IPS-18a (cell line): ENCODE measurements around the gene ZNF681.
"Not testable (repeated sequence)": the region's sequence is repeated elsewhere in the genome, so short reads cannot be mapped to it uniquely, and the experiment has no call there.

Source experiments
- H3K27ac ChIP-seq: one replicate; pipeline ENCODE4 v1.5.1; 2013; ENCODE audit warnings: low read length
- H3K27me3 ChIP-seq: one replicate; pipeline ENCODE4 v1.6.1; 2013; ENCODE audit warnings: mild to moderate bottlenecking, low read length; ENCODE audit not compliant: control insufficient read depth, insufficient read depth
- H3K36me3 ChIP-seq: one replicate; pipeline ENCODE4 v1.6.1; 2013; ENCODE audit warnings: low read depth, low read length; ENCODE audit not compliant: control insufficient read depth
- H3K4me1 ChIP-seq: one replicate; pipeline ENCODE4 v1.6.1; 2013; ENCODE audit warnings: low read depth, low read length; ENCODE audit not compliant: control insufficient read depth
- H3K4me3 ChIP-seq: one replicate; pipeline ENCODE4 v1.5.1; 2013; ENCODE audit warnings: low read length
- H3K9ac ChIP-seq: one replicate; pipeline ENCODE4 v1.6.1; 2013; ENCODE audit warnings: mild to moderate bottlenecking, low read length, moderate library complexity
- H3K9me3 ChIP-seq: one replicate; pipeline ENCODE4 v1.6.1; 2013; ENCODE audit warnings: low read depth, low read length; ENCODE audit not compliant: control insufficient read depth

The ZNF681 gene

GRCh38 chr19:23772675-23773063 is 14.0 kb upstream of the ZNF681 start:
- no peaks in the 10 kb centered on the region for H3K36me3 ChIP-seq
- no peak overlapping the region for H3K27ac ChIP-seq
- no peak overlapping the region for H3K9ac ChIP-seq
- H3K4me1 ChIP-seq: no peaks in the 10 kb centered on the region
- H3K9me3 ChIP-seq: peaks cover 75% of the 10 kb centered on the region
- no peaks in the 10 kb centered on the region for H3K27me3 ChIP-seq
- no peak overlapping the region for H3K4me3 ChIP-seq

GRCh38 chr19:23771761-23772674 is 13.3 kb upstream of the ZNF681 start:
- H3K4me1 ChIP-seq: no peaks in the 10 kb centered on the region
- no peak overlapping the region for H3K4me3 ChIP-seq
- peaks cover 73% of the 10 kb centered on the region for H3K9me3 ChIP-seq
- no peak overlapping the region for H3K9ac ChIP-seq
- no peaks in the 10 kb centered on the region for H3K36me3 ChIP-seq
- H3K27ac ChIP-seq: no peak overlapping the region
- no peaks in the 10 kb centered on the region for H3K27me3 ChIP-seq

GRCh38 chr19:23771316-23771715 is 12.6 kb upstream of the ZNF681 start:
- peaks cover 66% of the 10 kb centered on the region for H3K9me3 ChIP-seq
- no peak overlapping the region for H3K4me3 ChIP-seq
- no peak overlapping the region for H3K27ac ChIP-seq
- H3K36me3 ChIP-seq: no peaks in the 10 kb centered on the region
- H3K4me1 ChIP-seq: no peaks in the 10 kb centered on the region
- no peaks in the 10 kb centered on the region for H3K27me3 ChIP-seq
- no peak overlapping the region for H3K9ac ChIP-seq

GRCh38 chr19:23770672-23771250 is 12.1 kb upstream of the ZNF681 start:
- H3K27me3 ChIP-seq: no peaks in the 10 kb centered on the region
- no peaks in the 10 kb centered on the region for H3K36me3 ChIP-seq
- H3K9me3 ChIP-seq: peaks cover 61% of the 10 kb centered on the region
- no peak overlapping the region for H3K4me3 ChIP-seq
- H3K27ac ChIP-seq: no peak overlapping the region
- no peak overlapping the region for H3K9ac ChIP-seq
- no peaks in the 10 kb centered on the region for H3K4me1 ChIP-seq

GRCh38 chr19:23769691-23770468 is 11.2 kb upstream of the ZNF681 start:
- no peaks in the 10 kb centered on the region for H3K36me3 ChIP-seq
- H3K9me3 ChIP-seq: peaks cover 53% of the 10 kb centered on the region
- H3K27ac ChIP-seq: no peak overlapping the region
- H3K4me1 ChIP-seq: no peaks in the 10 kb centered on the region
- H3K9ac ChIP-seq: no peak overlapping the region
- no peaks in the 10 kb centered on the region for H3K27me3 ChIP-seq
- no peak overlapping the region for H3K4me3 ChIP-seq

GRCh38 chr19:23766951-23767350 is 8.3 kb upstream of the ZNF681 start:
- Histone ChIP-seq H3K9me3 (peaks cover 58% of the 10 kb centered on the region), H3K36me3 (no peaks in the 10 kb centered on the region), H3K9ac (no peak overlapping the region), H3K27ac (no peak overlapping the region), H3K4me1 (no peaks in the 10 kb centered on the region), H3K4me3 (no peak overlapping the region), H3K27me3 (no peaks in the 10 kb centered on the region)

GRCh38 chr19:23764781-23765180 is 6.1 kb upstream of the ZNF681 start:
- Histone ChIP-seq H3K27me3 (no peaks in the 10 kb centered on the region), H3K9ac (no peak overlapping the region), H3K27ac (no peak overlapping the region), H3K4me3 (no peak overlapping the region), H3K9me3 (peaks cover 46% of the 10 kb centered on the region), H3K4me1 (no peaks in the 10 kb centered on the region), H3K36me3 (no peaks in the 10 kb centered on the region)

GRCh38 chr19:23762884-23763711 is 4.4 kb upstream of the ZNF681 start:
- Histone ChIP-seq H3K4me3 (no peak overlapping the region), H3K9me3 (peaks cover 42% of the 10 kb centered on the region), H3K4me1 (no peaks in the 10 kb centered on the region), H3K27ac (no peak overlapping the region), H3K36me3 (no peaks in the 10 kb centered on the region), H3K9ac (no peak overlapping the region), H3K27me3 (no peaks in the 10 kb centered on the region)

- no peaks in the 10 kb centered on the region for H3K27me3 ChIP-seq
- H3K9ac ChIP-seq: no peak overlapping the region
- peaks cover 37% of the 10 kb centered on the region for H3K9me3 ChIP-seq
- H3K4me3 ChIP-seq: no peak overlapping the region
- H3K36me3 ChIP-seq: no peaks in the 10 kb centered on the region
- no peak overlapping the region for H3K27ac ChIP-seq
- no peaks in the 10 kb centered on the region for H3K4me1 ChIP-seq
Measured at GRCh38 chr19:23762548-23762883, 3.8 kb upstream of the ZNF681 start.

- H3K27ac ChIP-seq, H3K9ac ChIP-seq: not testable (repeated sequence)
Measured at GRCh38 chr19:23760326-23760725, 1.6 kb upstream of the ZNF681 start.

GRCh38 chr19:23743633-23744232 is 15.0 kb downstream of the ZNF681 start:
- not testable (repeated sequence) for H3K27me3 ChIP-seq, H3K27ac ChIP-seq, H3K4me1 ChIP-seq, H3K36me3 ChIP-seq, H3K4me3 ChIP-seq, H3K9ac ChIP-seq
- H3K9me3 ChIP-seq: peaks cover 66% of the 10 kb centered on the region

More at GRCh38 chr19:23760326-23760725, 1.6 kb upstream of the ZNF681 start:
- peaks cover 44% of the 10 kb centered on the region for H3K9me3 ChIP-seq
- H3K4me1 ChIP-seq, H3K36me3 ChIP-seq, H3K4me3 ChIP-seq, H3K27me3 ChIP-seq: not testable (repeated sequence)
